Neural cell (in vitro differentiated cells): ENCODE data around the gene AREG. TPM values are rescaled to one million over a fixed set of nuclear protein-coding genes. Genes with fewer than 3 reads are reported as not detected.

ENCODE experiments used
- H2AFZ ChIP-seq: fragments of 200-600, 300-800 bp; sonication (generic), shearing (Covaris generic); 2 replicates; pipeline ENCODE4 v1.6.0; 2014; ENCODE audit warnings: low read depth, mild to moderate bottlenecking, antibody characterized with exemption, low read length, moderate library complexity
- H3F3A ChIP-seq: fragments of 200-600 bp; shearing (Covaris generic); 2 replicates; pipeline ENCODE4 v1.6.1; 2016; ENCODE audit warnings: mild to moderate bottlenecking, moderate library complexity, mixed read lengths, antibody characterized with exemption, low read length; ENCODE audit not compliant: insufficient read depth, poor library complexity, severe bottlenecking
- H3K27ac ChIP-seq: fragments of 200-600, 300-800 bp; sonication (generic), shearing (Covaris generic); 2 replicates; pipeline ENCODE4 v1.5.1; 2014; ENCODE audit warnings: mild to moderate bottlenecking, low read length, moderate library complexity
- H3K27me3 ChIP-seq: fragments of 300-800, 200-600 bp; sonication (generic), shearing (Covaris generic); 2 replicates; pipeline ENCODE4 v1.6.0; 2014; ENCODE audit warnings: mild to moderate bottlenecking, low read depth, low read length, moderate library complexity; ENCODE audit not compliant: insufficient read depth
- H3K36me3 ChIP-seq: fragments of 300-800, 200-600 bp; sonication (generic), shearing (Covaris generic); 2 replicates; pipeline ENCODE4 v1.5.1; 2014; ENCODE audit warnings: mild to moderate bottlenecking, antibody characterized with exemption, low read length, moderate library complexity; ENCODE audit not compliant: insufficient read depth
- H3K4me2 ChIP-seq: fragments of 300-800, 200-600 bp; sonication (generic), shearing (Covaris generic); 2 replicates; pipeline ENCODE4 v1.6.0; 2014; ENCODE audit warnings: mild to moderate bottlenecking, low read length
- H3K4me3 ChIP-seq: fragments of 300-800, 200-600 bp; sonication (generic), shearing (Covaris generic); 2 replicates; pipeline ENCODE4 v1.5.1; 2014; ENCODE audit warnings: mild to moderate bottlenecking, low read length, moderate library complexity
- H3K79me2 ChIP-seq: fragments of 200-600 bp; shearing (Covaris generic); replicated peaks from 2 replicates; pipeline ENCODE4 v1.6.0; 2014; ENCODE audit warnings: mild to moderate bottlenecking, low read length, moderate library complexity; ENCODE audit not compliant: insufficient read depth
- H3K9ac ChIP-seq: fragments of 300-800, 200-600 bp; sonication (generic), shearing (Covaris generic); 2 replicates; pipeline ENCODE4 v1.6.1; 2016; ENCODE audit warnings: mild to moderate bottlenecking, low read length, mixed read lengths
- H3K9me2 ChIP-seq: fragments of 200-600 bp; shearing (Covaris generic); 2 replicates; pipeline ENCODE4 v1.6.1; 2016; ENCODE audit warnings: mild to moderate bottlenecking, low read length, mixed read lengths; ENCODE audit not compliant: insufficient read depth
- H3K9me3 ChIP-seq: fragments of 200-600, 300-800 bp; sonication (generic), shearing (Covaris generic); 2 replicates; pipeline ENCODE4 v1.6.1; 2016; ENCODE audit warnings: mild to moderate bottlenecking, mixed run types, low read length, moderate library complexity, mixed read lengths
- H4K20me1 ChIP-seq: fragments of 200-600 bp; shearing (Covaris generic); 2 replicates; pipeline ENCODE4 v1.6.1; 2016; ENCODE audit warnings: mild to moderate bottlenecking, mixed run types; ENCODE audit not compliant: insufficient read depth
- EP300 ChIP-seq: fragments of 450-650 bp; conservative IDR thresholded peaks from 2 replicates; pipeline ENCODE4 v1.6.1; 2014; ENCODE audit warnings: antibody characterized with exemption, mild to moderate bottlenecking, moderate library complexity; ENCODE audit not compliant: poor library complexity, severe bottlenecking
- EZH2 ChIP-seq: fragments of 200-600, 300-800 bp; shearing (Covaris generic), sonication (generic); IDR thresholded peaks from 2 replicates; pipeline ENCODE4 v1.6.1; 2014; ENCODE audit warnings: antibody characterized with exemption, low read length, borderline replicate concordance, mild to moderate bottlenecking; ENCODE audit not compliant: insufficient read depth, poor library complexity, severe bottlenecking
- MXI1 ChIP-seq: fragments of 450-650 bp; conservative IDR thresholded peaks from 2 replicates; pipeline ENCODE4 v1.6.1; 2014; ENCODE audit warnings: antibody characterized with exemption, mild to moderate bottlenecking; ENCODE audit not compliant: poor library complexity, severe bottlenecking
- POLR2AphosphoS5 ChIP-seq: IDR thresholded peaks from 2 replicates; pipeline ENCODE4 v1.6.1; 2012
- RAD21 ChIP-seq: fragments of 450-650 bp; conservative IDR thresholded peaks from 2 replicates; pipeline ENCODE4 v1.6.1; 2014; ENCODE audit warnings: antibody characterized with exemption, mild to moderate bottlenecking, moderate library complexity
- REST ChIP-seq: IDR thresholded peaks from 2 replicates; pipeline ENCODE4 v1.6.1; 2012; ENCODE audit warnings: borderline replicate concordance
- SMC3 ChIP-seq: fragments of 450-650 bp; conservative IDR thresholded peaks from 2 replicates; pipeline ENCODE4 v1.6.1; 2014; ENCODE audit warnings: antibody characterized with exemption, mild to moderate bottlenecking, moderate library complexity; ENCODE audit not compliant: poor library complexity
- TAF1 ChIP-seq: IDR thresholded peaks from 2 replicates; pipeline ENCODE4 v1.6.1; 2012; ENCODE audit warnings: low read depth
- polyA plus RNA-seq: library from polyadenylated mRNA; depleted of rRNA; stranded (reverse); fragments of >200 nt; gene quantifications from 2 replicates; pipeline ENCODE4 v1.2.3, GENCODE V29; 2014
- TF ChIP-seq, protein P1 (sequence below): fragments of 450-650 bp; IDR thresholded peaks from 2 replicates; pipeline ENCODE4 v1.5.1; 2014; ENCODE audit warnings: antibody characterized with exemption, mild to moderate bottlenecking, moderate library complexity; ENCODE audit not compliant: poor library complexity, severe bottlenecking

AREG gene
- polyA plus RNA-seq, 1 donor from 2014 or later: not detected

DNA sequence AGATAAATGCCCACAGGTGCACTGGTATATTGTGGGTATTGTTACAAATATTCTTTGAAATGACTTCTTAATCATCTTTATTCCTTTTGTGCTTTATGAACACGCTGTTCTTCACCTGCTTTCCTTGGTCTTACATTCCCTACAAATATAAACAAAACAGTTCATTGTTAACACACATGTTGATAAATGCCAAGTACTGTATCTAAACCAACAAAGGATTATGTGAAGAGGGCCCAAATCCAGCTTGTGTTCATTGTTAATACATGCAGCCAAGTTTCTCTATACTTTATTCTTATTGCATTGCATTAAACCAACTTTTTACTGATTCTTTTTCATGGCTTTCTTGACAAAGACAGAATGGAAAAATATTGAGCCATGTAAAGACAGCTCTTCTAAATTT, 42.8 kb downstream of the AREG start:
- no peaks in the 10 kb centered on the region for H3K79me2 ChIP-seq
- H3F3A ChIP-seq: no peaks in the 10 kb centered on the region
- H3K9ac ChIP-seq: no peak overlapping the region
- no peak overlapping the region for H3K27ac ChIP-seq
- no peaks in the 10 kb centered on the region for H3K36me3 ChIP-seq
- no peaks in the 10 kb centered on the region for H3K9me3 ChIP-seq
- no peak overlapping the region for H2AFZ ChIP-seq
- H4K20me1 ChIP-seq: no peaks in the 10 kb centered on the region
- no peaks in the 10 kb centered on the region for H3K27me3 ChIP-seq
- TF ChIP-seq EP300 (no peak), TAF1 (no peak), RAD21 (no peak), POLR2AphosphoS5 (no peak), REST (no peak), MXI1 (no peak), EZH2 (no peak), SMC3 (no peak)
- TF ChIP-seq, protein P1, sequence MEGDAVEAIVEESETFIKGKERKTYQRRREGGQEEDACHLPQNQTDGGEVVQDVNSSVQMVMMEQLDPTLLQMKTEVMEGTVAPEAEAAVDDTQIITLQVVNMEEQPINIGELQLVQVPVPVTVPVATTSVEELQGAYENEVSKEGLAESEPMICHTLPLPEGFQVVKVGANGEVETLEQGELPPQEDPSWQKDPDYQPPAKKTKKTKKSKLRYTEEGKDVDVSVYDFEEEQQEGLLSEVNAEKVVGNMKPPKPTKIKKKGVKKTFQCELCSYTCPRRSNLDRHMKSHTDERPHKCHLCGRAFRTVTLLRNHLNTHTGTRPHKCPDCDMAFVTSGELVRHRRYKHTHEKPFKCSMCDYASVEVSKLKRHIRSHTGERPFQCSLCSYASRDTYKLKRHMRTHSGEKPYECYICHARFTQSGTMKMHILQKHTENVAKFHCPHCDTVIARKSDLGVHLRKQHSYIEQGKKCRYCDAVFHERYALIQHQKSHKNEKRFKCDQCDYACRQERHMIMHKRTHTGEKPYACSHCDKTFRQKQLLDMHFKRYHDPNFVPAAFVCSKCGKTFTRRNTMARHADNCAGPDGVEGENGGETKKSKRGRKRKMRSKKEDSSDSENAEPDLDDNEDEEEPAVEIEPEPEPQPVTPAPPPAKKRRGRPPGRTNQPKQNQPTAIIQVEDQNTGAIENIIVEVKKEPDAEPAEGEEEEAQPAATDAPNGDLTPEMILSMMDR: no peak
- no peak overlapping the region for H3K4me2 ChIP-seq
- no peak overlapping the region for H3K4me3 ChIP-seq
- H3K9me2 ChIP-seq: no peaks in the 10 kb centered on the region

DNA sequence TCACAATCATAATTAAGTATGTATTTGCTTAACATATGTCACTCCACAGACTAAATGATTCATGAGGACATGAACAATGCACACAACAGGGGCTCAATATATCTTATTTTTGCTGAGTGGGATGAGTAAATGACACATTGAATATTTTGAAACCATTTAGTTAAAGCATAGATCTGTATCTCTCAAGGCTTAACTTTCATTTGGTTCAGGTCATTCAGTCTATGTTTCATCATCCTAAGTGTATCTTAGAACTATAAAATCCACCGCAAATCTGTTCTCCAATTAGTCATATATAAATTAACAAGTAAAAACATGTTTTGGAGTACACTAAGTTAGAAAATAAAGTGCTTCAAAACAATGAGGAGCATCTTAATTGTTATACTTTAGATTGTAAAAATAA, 45.8 kb downstream of the AREG start:
- Histone ChIP-seq H3F3A (no peaks in the 10 kb centered on the region), H3K27ac (no peak overlapping the region), H3K79me2 (no peaks in the 10 kb centered on the region), H3K9ac (no peak overlapping the region), H3K4me2 (no peak overlapping the region), H2AFZ (no peak overlapping the region), H3K9me3 (no peaks in the 10 kb centered on the region), H3K9me2 (no peaks in the 10 kb centered on the region), H3K27me3 (no peaks in the 10 kb centered on the region), H3K36me3 (no peaks in the 10 kb centered on the region), H3K4me3 (no peak overlapping the region), H4K20me1 (no peaks in the 10 kb centered on the region)
- no peak for TF ChIP-seq REST
